ENCODE measurements around the gene HEXD.

GRCh38 chr17:82491196-82491530 is 73.0 kb downstream of the HEXD start:
- TF ChIP-seq, protein P1, sequence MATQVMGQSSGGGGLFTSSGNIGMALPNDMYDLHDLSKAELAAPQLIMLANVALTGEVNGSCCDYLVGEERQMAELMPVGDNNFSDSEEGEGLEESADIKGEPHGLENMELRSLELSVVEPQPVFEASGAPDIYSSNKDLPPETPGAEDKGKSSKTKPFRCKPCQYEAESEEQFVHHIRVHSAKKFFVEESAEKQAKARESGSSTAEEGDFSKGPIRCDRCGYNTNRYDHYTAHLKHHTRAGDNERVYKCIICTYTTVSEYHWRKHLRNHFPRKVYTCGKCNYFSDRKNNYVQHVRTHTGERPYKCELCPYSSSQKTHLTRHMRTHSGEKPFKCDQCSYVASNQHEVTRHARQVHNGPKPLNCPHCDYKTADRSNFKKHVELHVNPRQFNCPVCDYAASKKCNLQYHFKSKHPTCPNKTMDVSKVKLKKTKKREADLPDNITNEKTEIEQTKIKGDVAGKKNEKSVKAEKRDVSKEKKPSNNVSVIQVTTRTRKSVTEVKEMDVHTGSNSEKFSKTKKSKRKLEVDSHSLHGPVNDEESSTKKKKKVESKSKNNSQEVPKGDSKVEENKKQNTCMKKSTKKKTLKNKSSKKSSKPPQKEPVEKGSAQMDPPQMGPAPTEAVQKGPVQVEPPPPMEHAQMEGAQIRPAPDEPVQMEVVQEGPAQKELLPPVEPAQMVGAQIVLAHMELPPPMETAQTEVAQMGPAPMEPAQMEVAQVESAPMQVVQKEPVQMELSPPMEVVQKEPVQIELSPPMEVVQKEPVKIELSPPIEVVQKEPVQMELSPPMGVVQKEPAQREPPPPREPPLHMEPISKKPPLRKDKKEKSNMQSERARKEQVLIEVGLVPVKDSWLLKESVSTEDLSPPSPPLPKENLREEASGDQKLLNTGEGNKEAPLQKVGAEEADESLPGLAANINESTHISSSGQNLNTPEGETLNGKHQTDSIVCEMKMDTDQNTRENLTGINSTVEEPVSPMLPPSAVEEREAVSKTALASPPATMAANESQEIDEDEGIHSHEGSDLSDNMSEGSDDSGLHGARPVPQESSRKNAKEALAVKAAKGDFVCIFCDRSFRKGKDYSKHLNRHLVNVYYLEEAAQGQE (IDR thresholded peaks at IDR 0.05; ENCODE audit: insufficient read depth in 1 of 2, low read depth in 2 of 2, low read length in 2 of 2): no peak
- TF ChIP-seq POLR2AphosphoS5 (IDR thresholded peaks at IDR 0.05; ENCODE audit: low read depth, low read length): no peak
- TF ChIP-seq SIN3A (IDR thresholded peaks at IDR 0.05; ENCODE audit: borderline replicate concordance, insufficient read depth, low read length): no peak
- no peak for TF ChIP-seq TAF1 (IDR thresholded peaks at IDR 0.05; ENCODE audit: borderline replicate concordance, insufficient read depth, low read length)
